Measurements from ENCODE around the gene FNDC3B. TPM values are rescaled to one million over a fixed set of nuclear protein-coding genes. Genes with fewer than 3 reads are reported as not detected.

The FNDC3B gene
- total and polyA plus RNA-seq, 2 of the 8 experiments (the other 6 are each of a cell fraction or from before 2014, with no cell fraction given): 14.1 to 44.4 TPM

DNA sequence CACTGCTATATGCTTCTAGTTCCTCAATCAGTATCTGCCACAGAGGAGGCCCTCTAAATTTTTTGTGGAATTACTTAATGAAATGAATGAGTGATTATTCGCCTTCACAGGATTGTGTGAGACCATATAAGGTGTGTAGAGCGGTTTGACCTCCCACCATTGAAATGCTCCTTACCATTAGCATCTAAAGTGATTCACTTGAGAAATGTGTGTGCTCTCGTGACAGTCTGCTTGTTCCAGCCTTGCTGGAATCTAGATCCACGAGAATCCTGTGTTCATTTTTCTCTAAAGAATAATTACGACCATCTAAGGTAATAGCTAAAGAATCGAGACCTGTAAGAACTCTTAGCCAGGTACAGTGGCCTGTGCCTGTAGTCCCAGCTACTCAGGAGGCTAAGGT lies 126.9 kb downstream of the FNDC3B start:
- Histone ChIP-seq H2BK20ac (ENCODE audit: low read length) (no peak overlapping the region), H3K4me3 (ENCODE audit: extremely low read depth in 1 of 4, insufficient read depth in 2 of 4, low read depth in 3 of 4, low read length in 4 of 4) (no peak overlapping the region), H3K27ac (ENCODE audit: low read depth, low read length) (no peak overlapping the region), H4K8ac (ENCODE audit: extremely low read depth, insufficient read depth, low read length) (no peak overlapping the region), H3K14ac (ENCODE audit: insufficient read length) (no peak overlapping the region), H3K4me1 (replicated peaks in 1 of 4; ENCODE audit: control insufficient read depth in 3 of 4, insufficient read depth in 4 of 4, low read length in 3 of 4) (peaks cover 6 to 14% (median 11%) of the 10 kb centered on the region in 4 experiments; a peak in 5 of 7 replicates), H4K5ac (ENCODE audit: insufficient read length, low read depth, low read length) (no peak overlapping the region), H2BK120ac (replicated peaks; ENCODE audit: low read depth, low read length) (no peak overlapping the region), H3K79me2 (ENCODE audit: control insufficient read depth in 1 of 2, insufficient read depth in 2 of 2, low read length in 2 of 2) (peaks cover 0 to 75% of the 10 kb centered on the region in 2 experiments; a peak in 2 of 4 replicates), H3K27me3 (replicated peaks in 1 of 4; ENCODE audit: control insufficient read depth in 3 of 4, extremely low read depth in 1 of 4, insufficient read depth in 3 of 4, low read length in 3 of 4) (no peaks in the 10 kb centered on the region), H3K56ac (replicated peaks; ENCODE audit: insufficient read length, low read depth, low read length) (no peak overlapping the region), H4K20me1 (replicated peaks in 1 of 2; ENCODE audit: control insufficient read depth in 1 of 2, insufficient read depth in 2 of 2, low read length in 2 of 2) (no peaks in the 10 kb centered on the region), H4K91ac (replicated peaks; ENCODE audit: insufficient read length, low read length) (no peak overlapping the region), H3K23me2 (ENCODE audit: low read depth, low read length) (no peaks in the 10 kb centered on the region), H3K4ac (replicated peaks; ENCODE audit: insufficient read length, low read depth, low read length) (no peak overlapping the region), H2BK12ac (ENCODE audit: low read depth, low read length) (no peak overlapping the region), H3K36me3 (ENCODE audit: control insufficient read depth in 2 of 4, insufficient read depth in 4 of 4, low read length in 3 of 4) (no peaks in the 10 kb centered on the region), H3K4me2 (ENCODE audit: insufficient read depth in 1 of 2, low read depth in 2 of 2, low read length in 2 of 2) (no peak overlapping the region), H2BK5ac (ENCODE audit: low read depth, low read length) (no peak overlapping the region), H3K9me3 (ENCODE audit: insufficient read depth in 2 of 2, low read depth in 1 of 2, low read length in 1 of 2) (no peaks in the 10 kb centered on the region), H2BK15ac (ENCODE audit: low read length) (no peak overlapping the region), H2AFZ (ENCODE audit: low read length) (no peak overlapping the region), H3K23ac (ENCODE audit: insufficient read length) (no peak overlapping the region), H3K79me1 (ENCODE audit: low read depth, low read length) (no peaks in the 10 kb centered on the region; the same call in 1 of the 2 replicates), H3K18ac (ENCODE audit: extremely low read depth, low read length) (no peak overlapping the region), H2AK5ac (ENCODE audit: low read depth, low read length) (no peak overlapping the region), H3K9ac (replicated peaks in 1 of 4; ENCODE audit: extremely low read depth in 1 of 4, low read depth in 3 of 4, low read length in 3 of 4) (no peak overlapping the region; a peak in 1 of 7 replicates)
- TF ChIP-seq ZNF274 (IDR thresholded peaks at IDR 0.05; ENCODE audit: borderline replicate concordance, extremely low read depth, low read length): no peak
- TF ChIP-seq, protein P1, sequence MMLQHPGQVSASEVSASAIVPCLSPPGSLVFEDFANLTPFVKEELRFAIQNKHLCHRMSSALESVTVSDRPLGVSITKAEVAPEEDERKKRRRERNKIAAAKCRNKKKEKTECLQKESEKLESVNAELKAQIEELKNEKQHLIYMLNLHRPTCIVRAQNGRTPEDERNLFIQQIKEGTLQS (IDR thresholded peaks at IDR 0.05; ENCODE audit: insufficient read depth, low read depth, low read length): no peak
- no peak for TF ChIP-seq USF2 (IDR thresholded peaks at IDR 0.05; ENCODE audit: low read length)
- TF ChIP-seq EZH2 (IDR thresholded peaks at IDR 0.05; ENCODE audit: low read depth, low read length, severe bottlenecking): no peak
- TF ChIP-seq CREB1 (IDR thresholded peaks at IDR 0.05): no peak
- no peak for TF ChIP-seq MAFK (IDR thresholded peaks at IDR 0.05; ENCODE audit: low read depth, low read length)
- no peak for TF ChIP-seq CEBPB (IDR thresholded peaks at IDR 0.05; ENCODE audit: low read depth, low read length)
- no peak for TF ChIP-seq BACH1 (IDR thresholded peaks at IDR 0.05; ENCODE audit: low read length)
- TF ChIP-seq, protein P2, sequence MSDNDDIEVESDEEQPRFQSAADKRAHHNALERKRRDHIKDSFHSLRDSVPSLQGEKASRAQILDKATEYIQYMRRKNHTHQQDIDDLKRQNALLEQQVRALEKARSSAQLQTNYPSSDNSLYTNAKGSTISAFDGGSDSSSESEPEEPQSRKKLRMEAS (IDR thresholded peaks at IDR 0.05): no peak
- no peak for TF ChIP-seq SAP30 (IDR thresholded peaks at IDR 0.05; ENCODE audit: insufficient read depth, insufficient replicate concordance, low read length)
- no peak for TF ChIP-seq YY1 (IDR thresholded peaks at IDR 0.05; ENCODE audit: low read depth, low read length)
- FAIRE-seq: no peak
- CTCF ChIA-PET (ENCODE audit: partially characterized antibody): interaction anchor here (1.0 to 1.9 kb wide), 5 partner anchors 10 to 166 kb away, joined by 3 to 5 read pairs (median 3); no protein-coding TSS in a partner anchor
- WGBS, 2 experiments (ENCODE audit: extremely low coverage in 1 of 2, insufficient coverage in 1 of 2, insufficient read length in 1 of 2, insufficient replicate concordance in 2 of 2, low coverage in 1 of 2, low lambda C conversion rate in 2 of 2, missing lambda C conversion rate in 1 of 2): 92% methylated on average over 6 of the region's 6 CpGs; no CpG with 5 or more reads in 1 of the 2 experiments
- DNase-seq (ENCODE audit: low read depth in 1 of 2, low spot score in 2 of 2): no peak
- POLR2A ChIA-PET (ENCODE audit: partially characterized antibody): no interaction called here
